VCaP (cell line): ENCODE results near the gene PLCH2.

ENCODE experiments used
- H3K27ac ChIP-seq: fragments of 450-650 bp; 2 replicates; pipeline ENCODE4 v1.5.1; 2017
- CTCF ChIP-seq: fragments of 450-650 bp; conservative IDR thresholded peaks from 2 replicates; pipeline ENCODE4 v1.5.1; 2017; ENCODE audit warnings: mild to moderate bottlenecking, moderate library complexity

Gene PLCH2

DNA sequence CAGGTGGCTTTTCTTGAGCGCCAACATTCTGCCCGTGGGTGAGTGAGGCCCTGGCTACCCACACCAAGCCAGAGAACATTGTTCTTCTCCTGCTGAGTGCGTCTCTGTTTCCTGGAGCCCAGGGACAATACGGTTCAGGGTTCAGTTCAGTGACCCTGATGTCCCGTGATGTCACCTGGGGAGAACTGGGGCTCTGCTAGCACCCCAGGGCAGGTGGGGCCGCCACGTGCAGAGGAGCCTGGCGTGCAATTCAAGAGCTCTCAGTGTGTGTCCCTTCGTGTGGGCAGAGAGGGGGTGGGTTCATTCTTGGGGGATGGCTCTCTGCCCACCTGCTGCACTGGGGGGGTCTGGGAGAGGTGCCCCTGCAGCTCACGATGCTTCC lies 45.5 kb upstream of the PLCH2 start:
- TF ChIP-seq CTCF, result no peak
- H3K27ac ChIP-seq, result no peak overlapping the region

- no peak for TF ChIP-seq CTCF
- H3K27ac ChIP-seq, result no peak overlapping the region
Observed at GRCh38 chr1:2431103-2431502, 45.0 kb upstream of the PLCH2 start.

DNA sequence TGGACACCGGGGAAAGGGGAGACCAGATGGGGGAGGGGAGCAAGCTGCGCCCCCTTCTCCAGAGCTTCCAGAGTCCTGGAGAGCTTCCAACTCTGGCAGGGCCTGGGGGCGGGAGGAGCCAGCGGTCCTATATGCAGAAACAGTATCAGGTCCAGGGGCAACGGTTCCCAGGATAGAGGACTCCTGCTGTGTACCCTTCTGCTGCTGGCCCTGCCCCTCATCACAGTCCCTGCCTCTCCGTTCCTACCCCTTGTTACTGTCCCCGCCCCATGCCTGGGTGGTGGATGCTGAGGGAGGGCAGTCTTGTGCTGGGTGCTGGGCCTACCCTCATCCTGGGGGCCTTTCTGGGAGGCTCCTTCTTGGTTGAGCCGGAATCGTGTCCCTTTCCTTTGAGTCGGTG lies 44.6 kb upstream of the PLCH2 start:
- H3K27ac ChIP-seq, result no peak overlapping the region
- no peak for TF ChIP-seq CTCF

DNA sequence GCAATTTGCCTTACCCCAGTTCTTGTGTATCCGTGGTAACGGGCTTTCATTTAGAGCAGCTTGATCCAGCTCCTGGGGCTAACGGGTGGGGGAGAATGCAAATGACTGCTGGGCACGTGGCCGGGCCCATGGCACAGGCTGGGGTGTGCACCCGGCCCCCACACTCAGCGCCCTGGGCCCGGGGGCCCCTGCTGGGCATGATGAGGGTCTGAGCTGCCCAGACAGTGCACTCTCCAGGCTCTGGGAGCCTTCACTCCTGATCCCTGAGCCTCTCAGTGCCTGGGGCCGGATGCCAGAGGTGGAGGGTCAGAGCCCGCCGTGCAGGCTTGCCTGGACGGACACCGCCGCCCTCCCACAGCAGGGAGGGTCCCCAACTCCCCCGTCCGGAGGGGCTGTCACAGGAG lies 43.6 kb upstream of the PLCH2 start:
- no peak for TF ChIP-seq CTCF
- H3K27ac ChIP-seq, result no peak overlapping the region

DNA sequence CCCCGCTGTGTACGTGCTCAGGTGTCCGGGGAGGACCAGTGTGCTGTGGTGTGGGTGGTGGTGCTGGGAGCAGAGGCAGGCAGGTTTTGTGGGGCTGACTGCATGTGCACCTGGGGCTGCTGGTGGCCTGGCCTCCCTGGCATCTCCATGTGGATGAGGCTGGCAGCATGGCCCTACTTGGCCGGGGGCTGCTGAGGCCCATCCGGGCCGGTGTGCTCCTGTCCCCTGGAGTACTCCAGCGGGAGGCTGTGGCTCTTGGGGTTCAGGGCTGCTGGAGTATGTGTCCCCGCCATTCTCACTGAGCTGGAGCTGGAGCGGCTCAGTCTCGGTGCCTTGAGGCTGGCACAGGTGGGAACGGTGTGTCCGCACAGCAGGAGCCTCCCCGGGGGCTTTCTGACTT lies 42.9 kb upstream of the PLCH2 start:
- H3K27ac ChIP-seq, result no peak overlapping the region
- no peak for TF ChIP-seq CTCF

GRCh38 chr1:2433936-2434655 lies 42.0 kb upstream of the PLCH2 start:
- TF ChIP-seq CTCF, result no peak
- no peak overlapping the region for H3K27ac ChIP-seq

DNA sequence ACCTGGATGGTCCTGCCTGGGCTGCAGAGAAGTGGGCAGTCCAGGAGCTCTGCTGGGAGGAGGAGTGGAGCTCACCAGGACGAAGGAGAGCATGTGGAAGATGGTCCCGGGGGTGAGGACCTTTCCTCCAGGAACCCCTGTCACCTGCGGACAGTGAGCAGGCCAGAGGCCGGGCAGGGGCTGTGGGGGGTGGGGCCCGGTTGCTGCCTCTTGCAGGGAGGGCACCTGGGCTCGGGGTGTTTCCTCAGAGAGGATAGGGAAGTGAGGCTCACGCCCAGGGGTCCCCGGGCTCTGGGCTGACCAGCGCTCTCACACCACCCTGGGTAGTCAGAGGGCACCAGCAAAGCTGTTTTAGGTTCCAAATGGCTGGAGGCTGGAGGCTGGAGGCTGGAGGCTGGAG lies 41.0 kb upstream of the PLCH2 start:
- TF ChIP-seq CTCF, result no peak
- H3K27ac ChIP-seq, result no peak overlapping the region
